Bone marrow (tissue), 2 donors: ENCODE measurements around the gene PSMC4.
A peak's percentile ranks its signal among the peaks of the same experiment; 100 is the strongest.

ENCODE experiments used
- DNase-seq, 2 donors: peaks; one replicate each; lab custom pipeline; 2025; lab: John Stamatoyannopoulos, UW

Gene PSMC4

DNA sequence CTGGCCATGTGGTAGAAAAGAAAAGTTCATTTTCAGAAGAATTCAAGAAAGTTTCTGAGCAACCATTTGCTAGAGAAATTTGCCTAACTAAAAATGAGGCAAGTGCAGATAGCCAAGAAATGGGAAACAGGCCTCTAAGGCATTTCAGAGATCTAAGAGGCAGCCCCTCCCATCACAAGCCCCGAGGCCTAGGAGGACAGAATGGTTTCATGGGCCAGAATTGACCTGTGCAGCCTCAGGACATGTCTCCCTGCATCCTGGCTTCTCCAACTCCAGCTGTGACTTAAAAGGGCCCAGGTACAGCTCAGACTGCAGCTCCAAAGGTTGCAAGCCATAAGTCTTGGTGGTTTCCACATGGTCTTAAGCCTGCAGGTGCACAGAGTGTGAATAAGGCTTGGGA, 22.6 kb downstream of the PSMC4 start:
- DNase-seq, result no peak

GRCh38 chr19:39994361-39994760, 23.4 kb downstream of the PSMC4 start:
- no peak for DNase-seq

DNA sequence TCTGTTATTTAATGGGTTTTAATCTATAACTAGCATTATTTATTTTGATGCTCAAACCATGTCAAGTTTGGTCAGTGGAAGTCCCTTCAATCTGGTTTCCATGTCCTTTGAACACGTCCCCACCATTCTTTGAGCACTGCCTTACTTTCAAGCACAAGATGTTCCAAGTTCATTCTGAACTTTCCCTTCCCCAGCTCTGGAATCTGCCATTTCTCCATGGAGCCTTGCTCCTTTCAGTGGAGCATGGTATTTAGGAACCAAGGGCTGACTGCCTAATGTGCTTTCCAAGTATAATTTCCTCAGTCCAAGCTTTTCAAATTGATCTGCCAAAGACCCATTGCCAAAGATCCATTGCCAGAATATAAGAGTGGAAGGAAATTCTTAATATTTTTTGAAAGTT, 24.8 kb downstream of the PSMC4 start:
- DNase-seq, result no peak

GRCh38 chr19:39996218-39996810, 25.3 kb downstream of the PSMC4 start:
- no peak for DNase-seq

- DNase-seq, result peak; percentile 81 to 84
Measured at GRCh38 chr19:39996811-39997637, 26.1 kb downstream of the PSMC4 start, which contains the start of gene ZNF546. TSS of gene ZNF546 (plus strand) at chr19:39997060. CDS start at chr19:39998327, 1,267 bp downstream.

GRCh38 chr19:39997638-39998216, 26.8 kb downstream of the PSMC4 start:
- no peak for DNase-seq

- DNase-seq, result no peak
Measured at GRCh38 chr19:39998501-39998900, 27.5 kb downstream of the PSMC4 start.

GRCh38 chr19:40005691-40006272, 34.8 kb downstream of the PSMC4 start:
- DNase-seq, result no peak

DNA sequence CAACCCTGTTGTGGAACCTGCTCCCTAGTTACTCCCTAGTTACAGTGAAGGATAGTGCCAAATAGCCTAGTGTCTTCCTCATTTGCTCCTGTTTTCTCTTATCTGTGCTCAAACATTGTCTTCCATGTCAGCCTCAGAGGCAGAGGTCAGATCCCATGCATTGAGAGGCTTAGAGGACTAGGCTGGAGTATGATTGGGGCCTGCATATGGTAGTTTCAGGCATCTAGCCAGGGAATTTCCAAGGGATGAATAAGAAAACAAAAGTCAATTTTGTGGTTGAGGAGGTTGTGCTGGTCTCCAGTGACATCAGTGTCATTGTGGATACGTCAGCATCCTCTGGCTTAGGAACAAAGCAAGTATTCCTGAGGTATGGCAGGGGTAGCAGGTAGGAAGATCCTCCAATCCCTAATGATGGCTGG, 35.3 kb downstream of the PSMC4 start:
- DNase-seq, result no peak

DNA sequence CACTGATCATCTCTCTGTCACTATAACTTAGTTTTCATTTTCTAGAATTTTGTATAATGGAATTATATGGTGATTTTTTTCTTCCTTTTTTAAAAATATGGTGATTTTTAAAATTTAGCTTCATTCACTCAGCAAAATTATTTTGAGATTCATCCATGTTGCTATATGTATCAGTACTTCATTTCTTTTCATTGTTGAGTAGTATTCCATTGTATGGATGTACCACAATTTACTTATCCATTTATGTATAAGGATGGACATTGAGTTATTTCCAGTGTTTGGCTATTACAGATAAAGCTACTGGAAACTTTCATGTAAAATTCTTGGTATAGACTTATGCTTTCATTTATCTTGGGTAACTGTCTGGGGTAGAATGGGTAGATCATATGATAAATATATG, 38.7 kb downstream of the PSMC4 start:
- no peak for DNase-seq

GRCh38 chr19:40013991-40014390, 43.0 kb downstream of the PSMC4 start:
- DNase-seq, result no peak

DNA sequence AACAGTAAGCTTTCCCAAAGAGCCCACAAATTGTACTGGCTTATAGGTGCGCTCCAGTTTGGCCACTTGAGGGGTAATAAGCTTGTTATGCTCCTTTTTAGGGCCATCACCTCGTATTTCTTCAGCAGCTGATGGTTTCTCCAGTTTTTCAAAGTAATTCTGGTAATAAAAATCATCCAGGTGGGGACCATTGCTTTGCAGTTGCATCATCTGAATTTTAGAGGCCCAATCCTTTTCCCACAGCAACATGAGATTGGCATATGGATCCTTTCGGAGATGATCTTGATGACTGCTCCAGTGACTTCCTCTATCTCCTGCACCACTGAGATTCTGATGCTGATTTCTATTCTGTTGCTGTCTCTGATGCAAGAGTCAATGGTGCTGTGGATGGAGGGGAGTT, 53.0 kb downstream of the PSMC4 start:
- DNase-seq, result no peak

- no peak for DNase-seq
Measured at GRCh38 chr19:40025938-40026596, 55.1 kb downstream of the PSMC4 start.

GRCh38 chr19:40026597-40026970, 55.6 kb downstream of the PSMC4 start:
- DNase-seq, result no peak
